NCI-H1092 treated with DMSO at 0.1 percent for 48 hours (cell line): ENCODE measurements around the gene VWA7.
"Not testable (repeated sequence)": the region's sequence is repeated elsewhere in the genome, so short reads cannot be mapped to it uniquely, and the experiment has no call there.

Source experiments
- DNase-seq: peaks from one replicate; lab custom pipeline; 2025; lab: John Stamatoyannopoulos, UW

The VWA7 gene

GRCh38 chr6:31801031-31801927 lies 24.2 kb upstream of the VWA7 start:
- DNase-seq, result not testable (repeated sequence)

- no peak for DNase-seq
Measured at GRCh38 chr6:31799781-31800180, 22.7 kb upstream of the VWA7 start.

GRCh38 chr6:31797588-31797987 lies 20.5 kb upstream of the VWA7 start:
- no peak for DNase-seq

GRCh38 chr6:31796993-31797385 lies 19.9 kb upstream of the VWA7 start:
- no peak for DNase-seq

GRCh38 chr6:31795616-31796298 lies 18.6 kb upstream of the VWA7 start, which contains the start of gene VARS1:
Gene VARS1, minus strand, starts transcription at chr6:31795752. Its CDS starts 535 bp downstream, at chr6:31795217.
- peak; percentile 71 for DNase-seq

- peak; percentile 39 for DNase-seq
Measured at GRCh38 chr6:31794866-31795615, 17.9 kb upstream of the VWA7 start.

- DNase-seq, result peak; percentile 4
Measured at GRCh38 chr6:31794294-31794865, 17.3 kb upstream of the VWA7 start.

- not testable (repeated sequence) for DNase-seq
Measured at GRCh38 chr6:31793927-31794245, 16.8 kb upstream of the VWA7 start.

GRCh38 chr6:31792761-31793171 lies 15.6 kb upstream of the VWA7 start:
- no peak for DNase-seq

- DNase-seq, result no peak
Measured at GRCh38 chr6:31792090-31792374, 14.9 kb upstream of the VWA7 start.

GRCh38 chr6:31791324-31792089 lies 14.4 kb upstream of the VWA7 start:
- DNase-seq, result peak; percentile 40

- no peak for DNase-seq
Measured at GRCh38 chr6:31785475-31785874, 8.3 kb upstream of the VWA7 start.

- DNase-seq, result no peak
Measured at GRCh38 chr6:31784098-31784925, 7.2 kb upstream of the VWA7 start.

GRCh38 chr6:31782126-31782855 lies 5.2 kb upstream of the VWA7 start:
- DNase-seq, result no peak

- no peak for DNase-seq
Measured at GRCh38 chr6:31781244-31782125, 4.4 kb upstream of the VWA7 start.

- DNase-seq, result no peak
Measured at GRCh38 chr6:31780507-31781243, 3.5 kb upstream of the VWA7 start.

GRCh38 chr6:31779908-31780307 lies 2.8 kb upstream of the VWA7 start:
- DNase-seq, result no peak
